Kidney epithelial cell (primary cell): ENCODE measurements around the gene SH3RF3. TPM values are rescaled to one million over a fixed set of nuclear protein-coding genes. Genes with fewer than 3 reads are reported as not detected.

Experiments used
- DNase-seq: peaks from one replicate; pipeline ENCODE4 v3.0.0-alpha.2; 2010; ENCODE audit warnings: low read depth
- H3K27me3 ChIP-seq: 2 replicates; pipeline ENCODE4 v1.6.0; 2011; ENCODE audit warnings: low read length; ENCODE audit not compliant: control insufficient read depth, insufficient read depth
- H3K36me3 ChIP-seq: 2 replicates; pipeline ENCODE4 v1.5.1; 2011; ENCODE audit warnings: low read length; ENCODE audit not compliant: control insufficient read depth, insufficient read depth
- H3K4me3 ChIP-seq: 2 replicates; pipeline ENCODE4 v1.5.1; 2011; ENCODE audit warnings: low read depth, mild to moderate bottlenecking, control low read depth, low read length
- total RNA-seq: library from RNA; depleted of rRNA; stranded (reverse); fragments of >200 nt; gene quantifications from 2 replicates; pipeline ENCODE4 v1.2.3, GENCODE V29; 2015
- TF ChIP-seq, protein P1 (sequence below): IDR thresholded peaks from 2 replicates; pipeline ENCODE4 v1.5.1; 2011; ENCODE audit warnings: mild to moderate bottlenecking, moderate library complexity, low read length, control low read depth, inconsistent platforms; ENCODE audit not compliant: insufficient read depth, poor library complexity, severe bottlenecking

SH3RF3 gene
- total RNA-seq, 1 donor from 2014 or later, result 9.6 TPM

DNA sequence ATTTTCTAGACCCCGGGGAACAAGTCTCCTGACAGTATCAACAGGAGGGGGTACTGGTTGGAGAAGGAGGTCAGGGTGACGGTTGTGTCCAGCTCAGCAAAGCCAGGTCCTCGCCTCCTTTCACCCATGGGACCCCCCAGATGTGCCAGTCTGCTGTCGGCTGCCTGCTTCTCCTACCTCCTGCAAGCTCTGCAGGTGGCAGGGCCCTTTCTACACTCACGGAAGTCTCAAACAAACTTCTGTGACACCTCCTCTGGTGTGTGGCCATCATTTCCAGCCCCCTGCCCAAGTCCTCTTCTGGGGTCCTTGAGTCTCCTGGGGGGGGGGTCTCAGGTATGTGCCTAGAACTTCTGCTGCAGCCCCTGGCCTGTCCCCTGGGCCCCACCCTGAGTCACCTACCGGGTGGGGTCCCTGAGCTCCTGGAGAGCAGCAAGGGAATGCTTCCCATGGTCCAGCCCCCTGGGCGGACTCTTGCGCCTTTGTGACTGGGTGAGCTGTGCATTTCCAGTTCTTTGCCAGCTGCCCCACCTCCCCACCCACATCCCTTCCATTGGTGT is 12.8 kb downstream of the SH3RF3 start:
- Histone ChIP-seq H3K36me3 (no peaks in the 10 kb centered on the region), H3K4me3 (no peak overlapping the region), H3K27me3 (no peaks in the 10 kb centered on the region)
- no peak for DNase-seq
- TF ChIP-seq, protein P1, sequence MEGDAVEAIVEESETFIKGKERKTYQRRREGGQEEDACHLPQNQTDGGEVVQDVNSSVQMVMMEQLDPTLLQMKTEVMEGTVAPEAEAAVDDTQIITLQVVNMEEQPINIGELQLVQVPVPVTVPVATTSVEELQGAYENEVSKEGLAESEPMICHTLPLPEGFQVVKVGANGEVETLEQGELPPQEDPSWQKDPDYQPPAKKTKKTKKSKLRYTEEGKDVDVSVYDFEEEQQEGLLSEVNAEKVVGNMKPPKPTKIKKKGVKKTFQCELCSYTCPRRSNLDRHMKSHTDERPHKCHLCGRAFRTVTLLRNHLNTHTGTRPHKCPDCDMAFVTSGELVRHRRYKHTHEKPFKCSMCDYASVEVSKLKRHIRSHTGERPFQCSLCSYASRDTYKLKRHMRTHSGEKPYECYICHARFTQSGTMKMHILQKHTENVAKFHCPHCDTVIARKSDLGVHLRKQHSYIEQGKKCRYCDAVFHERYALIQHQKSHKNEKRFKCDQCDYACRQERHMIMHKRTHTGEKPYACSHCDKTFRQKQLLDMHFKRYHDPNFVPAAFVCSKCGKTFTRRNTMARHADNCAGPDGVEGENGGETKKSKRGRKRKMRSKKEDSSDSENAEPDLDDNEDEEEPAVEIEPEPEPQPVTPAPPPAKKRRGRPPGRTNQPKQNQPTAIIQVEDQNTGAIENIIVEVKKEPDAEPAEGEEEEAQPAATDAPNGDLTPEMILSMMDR, result no peak

GRCh38 chr2:109142416-109143210 is 13.6 kb downstream of the SH3RF3 start:
- TF ChIP-seq, protein P1, result no peak
- no peaks in the 10 kb centered on the region for H3K27me3 ChIP-seq
- no peaks in the 10 kb centered on the region for H3K36me3 ChIP-seq
- no peak for DNase-seq
- no peak overlapping the region for H3K4me3 ChIP-seq

DNA sequence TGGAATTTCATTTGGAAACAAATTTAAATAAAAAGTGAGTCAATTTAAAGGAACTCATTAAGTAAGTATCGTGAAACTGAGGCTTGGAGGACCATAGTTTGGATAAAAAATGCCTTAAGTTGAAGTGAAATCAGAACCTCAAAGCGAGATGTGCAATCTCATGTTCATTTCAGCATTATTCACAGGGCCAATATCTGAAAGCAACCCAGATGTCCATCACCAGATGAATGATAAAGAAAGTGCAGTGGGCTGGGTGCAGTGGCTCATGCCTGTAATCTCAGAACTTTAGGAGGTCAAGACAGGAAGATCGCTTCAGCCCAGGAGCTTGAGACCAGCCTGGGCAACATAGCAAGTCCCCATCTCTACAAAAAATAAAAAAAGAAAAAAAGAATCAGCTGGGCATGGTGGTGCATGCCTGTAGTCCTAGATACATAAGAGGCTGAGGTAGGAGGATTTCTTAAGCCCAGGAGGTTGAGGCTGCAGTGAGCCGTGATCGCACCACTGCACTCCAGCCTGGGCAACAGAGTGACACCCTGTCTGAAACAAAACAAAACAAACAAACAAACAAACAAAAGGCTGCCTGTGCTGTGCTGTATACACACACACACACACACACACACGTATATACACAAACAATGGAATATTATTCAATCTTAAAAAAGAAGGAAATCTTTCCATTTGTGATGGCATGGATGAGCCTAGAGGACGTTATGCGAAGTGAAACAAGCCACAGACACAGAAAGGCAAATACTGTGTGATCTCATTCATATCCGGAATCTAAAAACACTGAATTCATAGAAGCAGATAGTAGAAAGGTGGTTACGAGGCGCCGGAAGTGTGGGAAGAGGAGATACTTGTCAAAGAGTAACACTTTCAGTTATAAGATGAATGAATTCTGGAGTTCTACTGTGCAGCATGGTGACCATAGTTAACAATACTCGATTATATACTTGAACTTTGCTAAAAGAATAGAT is 14.5 kb downstream of the SH3RF3 start:
- Histone ChIP-seq H3K36me3 (no peaks in the 10 kb centered on the region), H3K27me3 (no peaks in the 10 kb centered on the region), H3K4me3 (no peak overlapping the region)
- TF ChIP-seq, protein P1, result no peak
- DNase-seq, result no peak

GRCh38 chr2:109144271-109144670 is 15.3 kb downstream of the SH3RF3 start:
- H3K27me3 ChIP-seq, result no peaks in the 10 kb centered on the region
- H3K4me3 ChIP-seq, result no peak overlapping the region
- no peak for DNase-seq
- no peaks in the 10 kb centered on the region for H3K36me3 ChIP-seq
- TF ChIP-seq, protein P1, result no peak

DNA sequence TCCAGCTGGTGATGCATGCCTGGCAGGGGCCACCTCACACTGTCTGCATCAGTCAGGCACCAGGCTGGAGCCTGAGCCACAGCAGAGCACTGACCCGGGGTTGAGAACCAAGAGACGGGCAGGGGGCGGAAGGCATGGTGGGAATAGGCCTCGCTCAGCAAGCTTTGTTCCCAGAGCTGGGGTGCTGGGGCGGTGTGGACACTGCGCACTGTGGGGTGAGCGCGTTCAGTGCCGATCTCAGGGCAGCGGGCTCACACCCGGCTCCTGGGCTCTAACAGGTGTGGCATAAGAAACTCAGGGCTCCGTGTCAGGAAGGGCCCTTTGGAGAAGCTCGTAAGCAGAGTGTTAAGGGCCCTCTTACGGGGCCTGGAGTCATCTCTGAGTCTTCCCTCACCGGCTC is 15.7 kb downstream of the SH3RF3 start:
- Histone ChIP-seq H3K27me3 (no peaks in the 10 kb centered on the region), H3K36me3 (no peaks in the 10 kb centered on the region), H3K4me3 (no peak overlapping the region)
- TF ChIP-seq, protein P1, result no peak
- DNase-seq, result no peak
